GM21717 (cell line): ENCODE results near the gene PKIG.
A peak's percentile ranks its signal among the peaks of the same experiment; 100 is the strongest.
"Not testable (repeated sequence)": the region's sequence is repeated elsewhere in the genome, so short reads cannot be mapped to it uniquely, and the experiment has no call there.

Experiments
- ATAC-seq: cut with Tn5 transposase; IDR thresholded peaks from one replicate; pipeline ENCODE4 v1.9.1; 2021; ENCODE audit warnings: mild to moderate bottlenecking, moderate library complexity; ENCODE audit not compliant: unreplicated experiment

Gene PKIG

GRCh38 chr20:44571362-44571988 lies 10.9 kb upstream of the PKIG start:
- no peak for ATAC-seq

GRCh38 chr20:44572551-44573500 lies 9.6 kb upstream of the PKIG start:
- no peak for ATAC-seq

- ATAC-seq = no peak
These were observed 8.9 kb upstream of the PKIG start for GRCh38 chr20:44573501-44573869.

- ATAC-seq = no peak
These were observed 8.0 kb upstream of the PKIG start for GRCh38 chr20:44574372-44574771.

GRCh38 chr20:44576297-44576696 lies 6.1 kb upstream of the PKIG start:
- no peak for ATAC-seq

GRCh38 chr20:44579313-44580081 lies 2.9 kb upstream of the PKIG start:
- ATAC-seq = no peak

- no peak for ATAC-seq
These were observed 1.7 kb upstream of the PKIG start for GRCh38 chr20:44580581-44581268.

GRCh38 chr20:44581515-44581914 lies 864 bp upstream of the PKIG start:
- no peak for ATAC-seq

GRCh38 chr20:44583157-44583556 lies 778 bp downstream of the PKIG start:
- ATAC-seq = no peak

- no peak for ATAC-seq
These were observed 1.8 kb downstream of the PKIG start for GRCh38 chr20:44584162-44584561.

- ATAC-seq = no peak
These were observed 2.9 kb downstream of the PKIG start for GRCh38 chr20:44585057-44585963.

GRCh38 chr20:44586289-44586911 lies 4.0 kb downstream of the PKIG start:
- peak; percentile 42 for ATAC-seq

GRCh38 chr20:44587035-44587980 lies 4.9 kb downstream of the PKIG start:
- no peak for ATAC-seq

- ATAC-seq = not testable (repeated sequence)
These were observed 5.9 kb downstream of the PKIG start for GRCh38 chr20:44588321-44588720.

- no peak for ATAC-seq
These were observed 7.2 kb downstream of the PKIG start for GRCh38 chr20:44589537-44589936.

GRCh38 chr20:44590980-44591778 lies 8.8 kb downstream of the PKIG start:
- no peak for ATAC-seq

- ATAC-seq = no peak
These were observed 10.0 kb downstream of the PKIG start for GRCh38 chr20:44592366-44592765.

GRCh38 chr20:44593751-44594150 lies 11.4 kb downstream of the PKIG start:
- no peak for ATAC-seq
